Effector memory CD4-positive, alpha-beta T cell (primary cell): ENCODE results near the gene SPDEF.

ENCODE experiments used
- DNase-seq, 3 donors: peaks; one replicate each; pipeline ENCODE4 v3.0.0-alpha.2; 2020
- H3K27ac ChIP-seq: 2 replicates; pipeline ENCODE4 v1.7.0; 2013; ENCODE audit warnings: mild to moderate bottlenecking, low read length, moderate library complexity; ENCODE audit not compliant: insufficient read depth, poor library complexity, severe bottlenecking
- H3K27me3 ChIP-seq: replicated peaks from 2 replicates; pipeline ENCODE4 v1.7.0; 2013; ENCODE audit warnings: mild to moderate bottlenecking, low read length; ENCODE audit not compliant: insufficient read depth, control insufficient read depth, poor library complexity, severe bottlenecking
- H3K36me3 ChIP-seq: 2 replicates; pipeline ENCODE4 v1.7.0; 2013; ENCODE audit warnings: mild to moderate bottlenecking, low read length, moderate library complexity; ENCODE audit not compliant: control insufficient read depth, insufficient read depth
- H3K4me1 ChIP-seq: 2 replicates; pipeline ENCODE4 v1.7.0; 2013; ENCODE audit warnings: low read length, mild to moderate bottlenecking; ENCODE audit not compliant: control insufficient read depth, insufficient read depth, poor library complexity, severe bottlenecking
- H3K4me3 ChIP-seq: 2 replicates; pipeline ENCODE4 v1.7.0; 2013; ENCODE audit warnings: low read length, low read depth, mild to moderate bottlenecking; ENCODE audit not compliant: insufficient read depth, poor library complexity, severe bottlenecking
- H3K9me3 ChIP-seq: 2 replicates; pipeline ENCODE4 v1.7.0; 2013; ENCODE audit warnings: mild to moderate bottlenecking, low read length, moderate library complexity; ENCODE audit not compliant: control insufficient read depth

SPDEF gene

GRCh38 chr6:34574647-34575293 is 18.6 kb upstream of the SPDEF start:
- H3K36me3 ChIP-seq: no peaks in the 10 kb centered on the region
- H3K9me3 ChIP-seq: no peaks in the 10 kb centered on the region
- no peak for DNase-seq
- H3K27me3 ChIP-seq: no peaks in the 10 kb centered on the region
- no peak overlapping the region for H3K27ac ChIP-seq
- H3K4me1 ChIP-seq: no peaks in the 10 kb centered on the region
- no peak overlapping the region for H3K4me3 ChIP-seq

GRCh38 chr6:34573567-34574183 is 17.5 kb upstream of the SPDEF start:
- Histone ChIP-seq H3K27ac (no peak overlapping the region), H3K9me3 (no peaks in the 10 kb centered on the region), H3K4me3 (no peak overlapping the region), H3K27me3 (no peaks in the 10 kb centered on the region), H3K36me3 (no peaks in the 10 kb centered on the region), H3K4me1 (no peaks in the 10 kb centered on the region)
- no peak for DNase-seq

GRCh38 chr6:34572585-34572984 is 16.5 kb upstream of the SPDEF start:
- no peak for DNase-seq
- Histone ChIP-seq H3K9me3 (no peaks in the 10 kb centered on the region), H3K27me3 (no peaks in the 10 kb centered on the region), H3K27ac (no peak overlapping the region), H3K4me3 (no peak overlapping the region), H3K36me3 (no peaks in the 10 kb centered on the region), H3K4me1 (no peaks in the 10 kb centered on the region)

GRCh38 chr6:34572021-34572420 is 15.9 kb upstream of the SPDEF start:
- no peaks in the 10 kb centered on the region for H3K9me3 ChIP-seq
- no peaks in the 10 kb centered on the region for H3K36me3 ChIP-seq
- no peak overlapping the region for H3K27ac ChIP-seq
- H3K27me3 ChIP-seq: no peaks in the 10 kb centered on the region
- no peak overlapping the region for H3K4me3 ChIP-seq
- DNase-seq: no peak
- H3K4me1 ChIP-seq: no peaks in the 10 kb centered on the region

- no peak overlapping the region for H3K4me3 ChIP-seq
- no peak for DNase-seq
- no peaks in the 10 kb centered on the region for H3K9me3 ChIP-seq
- H3K27ac ChIP-seq: no peak overlapping the region
- no peaks in the 10 kb centered on the region for H3K36me3 ChIP-seq
- no peaks in the 10 kb centered on the region for H3K27me3 ChIP-seq
- H3K4me1 ChIP-seq: no peaks in the 10 kb centered on the region
Measured at GRCh38 chr6:34571388-34571787, 15.3 kb upstream of the SPDEF start.

- Histone ChIP-seq H3K9me3 (no peaks in the 10 kb centered on the region), H3K4me3 (no peak overlapping the region), H3K4me1 (no peaks in the 10 kb centered on the region), H3K27ac (no peak overlapping the region), H3K27me3 (no peaks in the 10 kb centered on the region), H3K36me3 (no peaks in the 10 kb centered on the region)
- no peak for DNase-seq
Measured at GRCh38 chr6:34570066-34570833, 14.1 kb upstream of the SPDEF start.

- no peaks in the 10 kb centered on the region for H3K27me3 ChIP-seq
- H3K4me1 ChIP-seq: no peaks in the 10 kb centered on the region
- H3K36me3 ChIP-seq: no peaks in the 10 kb centered on the region
- DNase-seq: no peak
- no peak overlapping the region for H3K27ac ChIP-seq
- H3K4me3 ChIP-seq: no peak overlapping the region
- H3K9me3 ChIP-seq: no peaks in the 10 kb centered on the region
Measured at GRCh38 chr6:34569361-34569973, 13.3 kb upstream of the SPDEF start.

GRCh38 chr6:34568341-34569201 is 12.4 kb upstream of the SPDEF start:
- Histone ChIP-seq H3K36me3 (no peaks in the 10 kb centered on the region), H3K4me3 (no peak overlapping the region), H3K4me1 (no peaks in the 10 kb centered on the region), H3K9me3 (no peaks in the 10 kb centered on the region), H3K27ac (no peak overlapping the region), H3K27me3 (no peaks in the 10 kb centered on the region)
- no peak for DNase-seq

GRCh38 chr6:34566830-34567546 is 10.9 kb upstream of the SPDEF start:
- no peak for DNase-seq
- no peaks in the 10 kb centered on the region for H3K9me3 ChIP-seq
- H3K27ac ChIP-seq: no peak overlapping the region
- no peak overlapping the region for H3K4me3 ChIP-seq
- H3K27me3 ChIP-seq: no peaks in the 10 kb centered on the region
- H3K36me3 ChIP-seq: no peaks in the 10 kb centered on the region
- no peaks in the 10 kb centered on the region for H3K4me1 ChIP-seq
